PC-9 (cell line): ENCODE data around the gene BCR.

Experiments
- EZH2 ChIP-seq: fragments of 200-600 bp; sonication (generic); IDR thresholded peaks from 2 replicates; pipeline ENCODE4 v1.8.0; 2017; ENCODE audit warnings: antibody characterized with exemption, low read depth
- TF ChIP-seq, protein P1 (sequence below): fragments of 200-600 bp; sonication (generic); conservative IDR thresholded peaks from 2 replicates; pipeline ENCODE4 v1.6.1; 2017; ENCODE audit warnings: mixed run types, antibody characterized with exemption, mild to moderate bottlenecking, moderate library complexity

- TF ChIP-seq, protein P1, sequence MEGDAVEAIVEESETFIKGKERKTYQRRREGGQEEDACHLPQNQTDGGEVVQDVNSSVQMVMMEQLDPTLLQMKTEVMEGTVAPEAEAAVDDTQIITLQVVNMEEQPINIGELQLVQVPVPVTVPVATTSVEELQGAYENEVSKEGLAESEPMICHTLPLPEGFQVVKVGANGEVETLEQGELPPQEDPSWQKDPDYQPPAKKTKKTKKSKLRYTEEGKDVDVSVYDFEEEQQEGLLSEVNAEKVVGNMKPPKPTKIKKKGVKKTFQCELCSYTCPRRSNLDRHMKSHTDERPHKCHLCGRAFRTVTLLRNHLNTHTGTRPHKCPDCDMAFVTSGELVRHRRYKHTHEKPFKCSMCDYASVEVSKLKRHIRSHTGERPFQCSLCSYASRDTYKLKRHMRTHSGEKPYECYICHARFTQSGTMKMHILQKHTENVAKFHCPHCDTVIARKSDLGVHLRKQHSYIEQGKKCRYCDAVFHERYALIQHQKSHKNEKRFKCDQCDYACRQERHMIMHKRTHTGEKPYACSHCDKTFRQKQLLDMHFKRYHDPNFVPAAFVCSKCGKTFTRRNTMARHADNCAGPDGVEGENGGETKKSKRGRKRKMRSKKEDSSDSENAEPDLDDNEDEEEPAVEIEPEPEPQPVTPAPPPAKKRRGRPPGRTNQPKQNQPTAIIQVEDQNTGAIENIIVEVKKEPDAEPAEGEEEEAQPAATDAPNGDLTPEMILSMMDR: no peak
- TF ChIP-seq EZH2: no peak
Observed at GRCh38 chr22:23356094-23356493, 175.8 kb downstream of the BCR start.
